Gastroesophageal sphincter (tissue), 4 donors: ENCODE data around the gene AP5B1. TPM values are rescaled to one million over a fixed set of nuclear protein-coding genes. Genes with fewer than 3 reads are reported as not detected.

ENCODE experiments used
- ATAC-seq: fragments of 150-250 bp; one replicate; pipeline ENCODE4 v1.9.1; 2016; ENCODE audit warnings: mild to moderate bottlenecking, moderate library complexity
- H3K27ac ChIP-seq, 4 donors: fragments of 200-600 bp; sonication (generic) in 3 of 4; 1 replicate in 3 of 4; 2 replicates in 1 of 4; pipeline ENCODE4 v1.5.1; 2016 to 2019
- H3K27me3 ChIP-seq: fragments of 200-600 bp; sonication (generic); one replicate; pipeline ENCODE4 v1.5.1; 2019
- H3K36me3 ChIP-seq, 2 donors: fragments of 200-600 bp; sonication (generic); one replicate each; pipeline ENCODE4 v1.5.1; 2019; ENCODE audit warnings: control low read depth in 1 of 2
- H3K4me1 ChIP-seq, 3 donors: fragments of 200-600 bp; sonication (generic); 1 replicate in 2 of 3; 2 replicates in 1 of 3; pipeline ENCODE4 v1.5.1; 2016 to 2019; ENCODE audit warnings: control low read depth in 2 of 3
- H3K4me3 ChIP-seq, 2 donors: fragments of 200-600 bp; sonication (generic); one replicate each; pipeline ENCODE4 v1.5.1; 2019; ENCODE audit warnings: mild to moderate bottlenecking in 1 of 2, moderate library complexity in 1 of 2
- H3K9me3 ChIP-seq, 3 donors: fragments of 200-600 bp; sonication (generic); one replicate each; pipeline ENCODE4 v1.5.1; 2017 to 2019; ENCODE audit warnings: control low read depth in 2 of 3
- CTCF ChIP-seq, 4 experiments: fragments of 200-600 bp in 2 of 4; fragments of 450-650 bp in 2 of 4; sonication (generic) in 1 of 4; IDR thresholded peaks; one replicate each; pipeline ENCODE4 v1.5.1; 2017 to 2019; ENCODE audit warnings: antibody characterized with exemption in 4 of 4, mild to moderate bottlenecking in 2 of 4, moderate library complexity in 2 of 4
- EP300 ChIP-seq: sonication (generic); formaldehyde crosslinking; IDR thresholded peaks from one replicate; pipeline ENCODE4 v1.6.1; 2017; ENCODE audit warnings: antibody characterized with exemption, mild to moderate bottlenecking
- POLR2A ChIP-seq, 2 donors: fragments of 450-650 bp; IDR thresholded peaks; one replicate each; pipeline ENCODE4 v1.6.1; 2017; ENCODE audit warnings: antibody characterized with exemption in 2 of 2, mild to moderate bottlenecking in 2 of 2, moderate library complexity in 1 of 2
- POLR2AphosphoS5 ChIP-seq: sonication (generic); formaldehyde crosslinking; IDR thresholded peaks from one replicate; pipeline ENCODE4 v1.6.1; 2017; ENCODE audit warnings: antibody characterized with exemption
- WGBS, 2 donors: methylation state at CpG; one replicate each; pipeline ENCODE4 v1.1.5; 2018; ENCODE audit warnings: low coverage in 1 of 2; 5-methylcytosine and 5-hydroxymethylcytosine counted together
- total RNA-seq, 4 donors: library from RNA; depleted of rRNA; stranded (reverse); fragments of >200 nt; gene quantifications; one replicate each; pipeline ENCODE4 v1.1.0, GENCODE V29; 2016

The AP5B1 gene
- total RNA-seq, 4 donors from 2014 or later, result 11.2 to 23.4 (median 15.7) TPM

GRCh38 chr11:65730461-65730860 lies 50.3 kb downstream of the AP5B1 start:
- no peaks in the 10 kb centered on the region for H3K4me1 ChIP-seq
- H3K4me3 ChIP-seq, result no peak overlapping the region
- no peak for TF ChIP-seq EP300
- no peak for TF ChIP-seq CTCF (IDR thresholded peaks at IDR 0.05)
- no peak for TF ChIP-seq POLR2AphosphoS5
- no peak for TF ChIP-seq POLR2A (IDR thresholded peaks at IDR 0.05)
- H3K27me3 ChIP-seq, result no peaks in the 10 kb centered on the region
- H3K27ac ChIP-seq, result no peak overlapping the region
- H3K9me3 ChIP-seq, result peaks cover 0 to 11% (median 0%) of the 10 kb centered on the region in 3 donors
- ATAC-seq, result no peak
- H3K36me3 ChIP-seq, result no peaks in the 10 kb centered on the region
- WGBS, 2 donors, result 45 to 49% methylated on average over 5 of the region's 5 CpGs

DNA sequence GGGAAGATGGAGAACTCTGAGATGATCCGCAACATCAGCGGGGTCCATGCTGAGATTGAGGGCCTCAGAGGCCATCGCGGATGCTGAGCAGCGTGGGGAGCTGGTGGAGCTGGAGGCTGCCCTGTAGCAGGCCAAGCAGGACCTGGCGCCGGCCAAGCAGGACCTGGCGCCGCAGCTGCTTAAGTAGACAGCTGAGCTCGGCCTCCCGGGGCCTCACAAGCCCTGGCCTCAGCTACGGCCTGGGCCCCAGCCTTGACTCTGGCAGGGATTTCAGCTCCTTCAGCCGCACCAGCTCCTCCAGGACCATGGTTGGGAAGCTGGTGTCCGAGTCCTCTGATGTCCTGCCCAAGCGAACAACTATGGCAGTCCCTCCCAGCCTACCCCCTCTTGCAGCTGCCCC lies 52.9 kb downstream of the AP5B1 start:
- TF ChIP-seq POLR2A (IDR thresholded peaks at IDR 0.05), result no peak
- WGBS, 2 donors, result 100% methylated on average over 2 of the region's 15 CpGs; no CpG with 5 or more reads in 1 of the 2 donors
- no peak overlapping the region for H3K4me3 ChIP-seq

GRCh38 chr11:65726660-65727059 lies 54.1 kb downstream of the AP5B1 start:
- TF ChIP-seq CTCF (IDR thresholded peaks at IDR 0.05), result no peak
- no peak for TF ChIP-seq EP300
- TF ChIP-seq POLR2AphosphoS5, result no peak
- no peak for TF ChIP-seq POLR2A (IDR thresholded peaks at IDR 0.05)
- Histone ChIP-seq H3K9me3 (peaks cover 0 to 1% (median 0%) of the 10 kb centered on the region in 3 donors), H3K4me1 (no peaks in the 10 kb centered on the region), H3K4me3 (no peak overlapping the region), H3K27ac (no peak overlapping the region), H3K27me3 (no peaks in the 10 kb centered on the region), H3K36me3 (no peaks in the 10 kb centered on the region)
- WGBS, 2 donors, result 60 to 78% methylated on average over 1 of the region's 6 CpGs
- no peak for ATAC-seq

More for the DNA sequence above, 52.9 kb downstream of the AP5B1 start:
- no peak for ATAC-seq
- Histone ChIP-seq H3K4me1 (no peaks in the 10 kb centered on the region), H3K9me3 (peaks cover 0 to 11% (median 0%) of the 10 kb centered on the region in 3 donors), H3K36me3 (no peaks in the 10 kb centered on the region), H3K27me3 (no peaks in the 10 kb centered on the region), H3K27ac (no peak overlapping the region)

Other genes with a start within 250 kb of the AP5B1 start
- gene LTBP3, start 222.6 kb downstream of the AP5B1 start, total RNA-seq, result 100 to 1,000 TPM in 3 of 4 donors, 10 to 100 TPM in 1; 90.6 to 173 (median 139) TPM
- 10 to 100 TPM; 38.4 to 73.5 (median 43.5) TPM for gene ZNRD2, start 210.5 kb downstream of the AP5B1 start, total RNA-seq
- 10 to 100 TPM; 36.6 to 68.3 (median 55.0) TPM for gene FAM89B, start 208.4 kb downstream of the AP5B1 start, total RNA-seq
- 100 to 1,000 TPM; 172 to 329 (median 202) TPM for gene EHBP1L1, start 204.9 kb downstream of the AP5B1 start, total RNA-seq
- gene KCNK7, start 185.2 kb downstream of the AP5B1 start, total RNA-seq, result 1 to 10 TPM in 1 of 4 donors, under 1 TPM in 2, not detected in 1; 0.40 to 1.5 (median 0.93) TPM
- 10 to 100 TPM; 20.5 to 35.3 (median 28.0) TPM for gene MAP3K11, start 166.8 kb downstream of the AP5B1 start, total RNA-seq
- 10 to 100 TPM; 15.9 to 40.1 (median 19.3) TPM for gene PCNX3, start 165.2 kb downstream of the AP5B1 start, total RNA-seq
- gene SIPA1, start 142.9 kb downstream of the AP5B1 start, total RNA-seq, result 10 to 100 TPM; 32.9 to 45.0 (median 38.3) TPM
- gene RELA, start 118.1 kb downstream of the AP5B1 start, total RNA-seq, result 10 to 100 TPM; 47.3 to 78.8 (median 63.9) TPM
- 10 to 100 TPM; 49.7 to 84.9 (median 81.6) TPM for gene KAT5, start 68.7 kb downstream of the AP5B1 start, total RNA-seq
- 100 to 1,000 TPM in 2 of 4 donors, 10 to 100 TPM in 2; 69.0 to 196 (median 96.3) TPM for gene RNASEH2C, start 60.2 kb downstream of the AP5B1 start, total RNA-seq
- gene OVOL1, start 6.1 kb upstream of the AP5B1 start, total RNA-seq, result under 1 TPM in 1 of 4 donors, not detected in 3; 0.62 TPM
- gene SNX32, start 53.0 kb upstream of the AP5B1 start, total RNA-seq, result under 1 TPM in 1 of 4 donors, not detected in 3; 0.13 TPM
- gene CFL1, start 77.2 kb upstream of the AP5B1 start, total RNA-seq, result 100 to 1,000 TPM; 559 to 895 (median 639) TPM
- gene MUS81, start 79.5 kb upstream of the AP5B1 start, total RNA-seq, result 10 to 100 TPM; 37.2 to 71.7 (median 60.8) TPM
- 10 to 100 TPM; 55.6 to 92.8 (median 81.2) TPM for gene EFEMP2, start 91.8 kb upstream of the AP5B1 start, total RNA-seq
- 1 to 10 TPM in 1 of 4 donors, under 1 TPM in 2, not detected in 1; 0.52 to 3.6 (median 0.94) TPM for gene CTSW, start 98.9 kb upstream of the AP5B1 start, total RNA-seq
- gene FIBP, start 107.5 kb upstream of the AP5B1 start, total RNA-seq, result 10 to 100 TPM; 35.2 to 62.3 (median 54.6) TPM
- gene CCDC85B, start 109.7 kb upstream of the AP5B1 start, total RNA-seq, result 100 to 1,000 TPM in 1 of 4 donors, 10 to 100 TPM in 3; 68.7 to 111 (median 77.7) TPM
- gene FOSL1, start 119.4 kb upstream of the AP5B1 start, total RNA-seq, result 10 to 100 TPM in 1 of 4 donors, 1 to 10 TPM in 3; 1.4 to 24.9 (median 4.1) TPM
- gene C11orf68, start 138.1 kb upstream of the AP5B1 start, total RNA-seq, result 10 to 100 TPM; 19.4 to 38.4 (median 33.3) TPM
- 100 to 1,000 TPM in 2 of 4 donors, 10 to 100 TPM in 2; 80.2 to 118 (median 98.8) TPM for gene DRAP1, start 138.4 kb upstream of the AP5B1 start, total RNA-seq
- not detected for gene TSGA10IP, start 164.5 kb upstream of the AP5B1 start, total RNA-seq
- 10 to 100 TPM; 32.3 to 96.1 (median 39.7) TPM for gene SART1, start 180.8 kb upstream of the AP5B1 start, total RNA-seq
- 10 to 100 TPM; 29.3 to 35.0 (median 30.7) TPM for gene EIF1AD, start 221.2 kb upstream of the AP5B1 start, total RNA-seq
- gene BANF1, start 221.5 kb upstream of the AP5B1 start, total RNA-seq, result 10 to 100 TPM; 35.9 to 61.2 (median 43.4) TPM
- 1 to 10 TPM in 1 of 4 donors, not detected in 3; 1.7 TPM for gene CST6, start 231.0 kb upstream of the AP5B1 start, total RNA-seq
- gene CATSPER1, start 245.5 kb upstream of the AP5B1 start, total RNA-seq, result under 1 TPM in 1 of 4 donors, not detected in 3; 0.12 TPM